ENCODE data around the gene TSEN54. TPM values are rescaled to one million over a fixed set of nuclear protein-coding genes. Genes with fewer than 3 reads are reported as not detected.
A peak's percentile ranks its signal among the peaks of the same experiment; 100 is the strongest.

The TSEN54 gene
- 10 to 100 TPM; 15.8 to 22.9 TPM for total RNA-seq
- polyA plus RNA-seq (ENCODE audit: insufficient read length in 6 of 6) = 10 to 100 TPM; 38.4 to 54.0 (median 41.9) TPM
- long read RNA-seq, donor 1, transcript TSEN54-206 (3 exons, 786 nt) = major isoform, 5 of 11 reads
- long read RNA-seq, donor 1, partial matches to known transcripts = 0 of 11 reads
- long read RNA-seq, donor 1, other reads (novel, unspliced or antisense) = 0 of 11 reads
- long read RNA-seq, donor 2, partial matches to known transcripts = 10 of 17 reads
- long read RNA-seq, donor 2, other reads (novel, unspliced or antisense) = 0 of 17 reads
- long read RNA-seq, donor 3, transcript TSEN54-201 (11 exons, 1,944 nt) = major isoform, 5 of 8 reads
- long read RNA-seq, donor 3, partial matches to known transcripts = 0 of 8 reads
- long read RNA-seq, donor 3, other reads (novel, unspliced or antisense) = 0 of 8 reads
- long read RNA-seq, donor 4, transcript TSEN54-201 (11 exons, 1,944 nt) = major isoform, 12 of 19 reads
- long read RNA-seq, donor 4, partial matches to known transcripts = 3 of 19 reads
- long read RNA-seq, donor 4, other reads (novel, unspliced or antisense) = 4 of 19 reads
- long read RNA-seq, donor 5, transcript TSEN54-201 (11 exons, 1,944 nt) = major isoform, 6 of 9 reads
- long read RNA-seq, donor 5, partial matches to known transcripts = 0 of 9 reads
- long read RNA-seq, donor 5, other reads (novel, unspliced or antisense) = 0 of 9 reads
- long read RNA-seq, donor 6, transcript TSEN54-201 (11 exons, 1,944 nt) = major isoform, 7 of 10 reads
- long read RNA-seq, donor 6, partial matches to known transcripts = 0 of 10 reads
- long read RNA-seq, donor 6, other reads (novel, unspliced or antisense) = 0 of 10 reads
- long read RNA-seq, donor 7, partial matches to known transcripts = 0 of 5 reads
- long read RNA-seq, donor 7, other reads (novel, unspliced or antisense) = 0 of 5 reads
- long read RNA-seq, donor 8, partial matches to known transcripts = 0 of 5 reads
- long read RNA-seq, donor 8, other reads (novel, unspliced or antisense) = 0 of 5 reads
- long read RNA-seq, donor 9, partial matches to known transcripts = 0 of 1 reads
- long read RNA-seq, donor 9, other reads (novel, unspliced or antisense) = 0 of 1 reads
- long read RNA-seq, donor 10, transcript TSEN54-201 (11 exons, 1,944 nt) = major isoform, 24 of 35 reads
- long read RNA-seq, donor 10, partial matches to known transcripts = 5 of 35 reads
- long read RNA-seq, donor 10, other reads (novel, unspliced or antisense) = 6 of 35 reads
- long read RNA-seq, donor 11 = 0 reads
- long read RNA-seq, donor 12, transcript TSEN54-201 (11 exons, 1,944 nt) = major isoform, 6 of 6 reads
- long read RNA-seq, donor 12, partial matches to known transcripts = 0 of 6 reads
- long read RNA-seq, donor 12, other reads (novel, unspliced or antisense) = 0 of 6 reads

GRCh38 chr17:75516255-75516618 lies at the start of gene TSEN54:
TSS of gene TSEN54 (plus strand) at chr17:75516528. CDS start at chr17:75516561, 33 bp downstream.
- H3K9me3 ChIP-seq = no peaks in the 10 kb centered on the region
- no peak for TF ChIP-seq CTCF (IDR thresholded peaks at IDR 0.05)
- H3K27me3 ChIP-seq = peaks cover 0 to 24% of the 10 kb centered on the region in 2 donors
- DNase-seq = peak; percentile 90 to 100 (median 94)
- intact Hi-C loops (cut with DNase I) = no loop called here
- peak within 1 kb of the TSS; percentile 95 for H3K4me3 ChIP-seq
- H3K36me3 ChIP-seq = peaks cover 0 to 23% of the 10 kb centered on the region in 2 donors
- peak; percentile 87 for ATAC-seq
- peak within 1 kb of the TSS; percentile 75 to 77 for H3K27ac ChIP-seq
- H3K4me1 ChIP-seq = peaks cover 13 to 44% of the 10 kb centered on the region in 2 donors

GRCh38 chr17:75468291-75468754 lies 48.0 kb upstream of the TSEN54 start:
- DNase-seq (no peak), ATAC-seq (peak; percentile 83)
- no peaks in the 10 kb centered on the region for H3K9me3 ChIP-seq
- peak overlapping the region in 1 of 2 donors; percentile 39 for H3K27ac ChIP-seq
- no peak for TF ChIP-seq CTCF (IDR thresholded peaks at IDR 0.05)
- H3K27me3 ChIP-seq = no peaks in the 10 kb centered on the region
- H3K36me3 ChIP-seq = peaks cover 0 to 18% of the 10 kb centered on the region in 2 donors
- peaks cover 6 to 7% of the 10 kb centered on the region in 2 donors for H3K4me1 ChIP-seq
- intact Hi-C loops (cut with DNase I) = no loop called here
- no peak overlapping the region for H3K4me3 ChIP-seq

- peak; percentile 81 for ATAC-seq
- H3K27me3 ChIP-seq = no peaks in the 10 kb centered on the region
- H3K27ac ChIP-seq = peak overlapping the region in 1 of 2 donors; percentile 39
- H3K4me3 ChIP-seq = no peak overlapping the region
- no peak for TF ChIP-seq CTCF (IDR thresholded peaks at IDR 0.05)
- no peaks in the 10 kb centered on the region for H3K9me3 ChIP-seq
- intact Hi-C loops (cut with DNase I) = no loop called here
- H3K36me3 ChIP-seq = peaks cover 0 to 24% of the 10 kb centered on the region in 2 donors
- peaks cover 6 to 7% of the 10 kb centered on the region in 2 donors for H3K4me1 ChIP-seq
- DNase-seq = peak in 1 of 4 donors; percentile 47
Measured at GRCh38 chr17:75468779-75469373, 47.5 kb upstream of the TSEN54 start.

- Histone ChIP-seq H3K4me3 (no peak overlapping the region), H3K9me3 (no peaks in the 10 kb centered on the region), H3K27ac (no peak overlapping the region), H3K27me3 (no peaks in the 10 kb centered on the region), H3K4me1 (peaks cover 9 to 16% of the 10 kb centered on the region in 2 donors), H3K36me3 (peaks cover 0 to 44% of the 10 kb centered on the region in 2 donors)
- ATAC-seq (no peak), DNase-seq (no peak)
- intact Hi-C loops (cut with DNase I) = no loop called here
- TF ChIP-seq CTCF (IDR thresholded peaks at IDR 0.05) = no peak
Measured at GRCh38 chr17:75471207-75471606, 45.1 kb upstream of the TSEN54 start.

Measured in left lung (tissue), 14 donors.